Measurements from ENCODE around the gene SDF2L1.

SDF2L1 gene

DNA sequence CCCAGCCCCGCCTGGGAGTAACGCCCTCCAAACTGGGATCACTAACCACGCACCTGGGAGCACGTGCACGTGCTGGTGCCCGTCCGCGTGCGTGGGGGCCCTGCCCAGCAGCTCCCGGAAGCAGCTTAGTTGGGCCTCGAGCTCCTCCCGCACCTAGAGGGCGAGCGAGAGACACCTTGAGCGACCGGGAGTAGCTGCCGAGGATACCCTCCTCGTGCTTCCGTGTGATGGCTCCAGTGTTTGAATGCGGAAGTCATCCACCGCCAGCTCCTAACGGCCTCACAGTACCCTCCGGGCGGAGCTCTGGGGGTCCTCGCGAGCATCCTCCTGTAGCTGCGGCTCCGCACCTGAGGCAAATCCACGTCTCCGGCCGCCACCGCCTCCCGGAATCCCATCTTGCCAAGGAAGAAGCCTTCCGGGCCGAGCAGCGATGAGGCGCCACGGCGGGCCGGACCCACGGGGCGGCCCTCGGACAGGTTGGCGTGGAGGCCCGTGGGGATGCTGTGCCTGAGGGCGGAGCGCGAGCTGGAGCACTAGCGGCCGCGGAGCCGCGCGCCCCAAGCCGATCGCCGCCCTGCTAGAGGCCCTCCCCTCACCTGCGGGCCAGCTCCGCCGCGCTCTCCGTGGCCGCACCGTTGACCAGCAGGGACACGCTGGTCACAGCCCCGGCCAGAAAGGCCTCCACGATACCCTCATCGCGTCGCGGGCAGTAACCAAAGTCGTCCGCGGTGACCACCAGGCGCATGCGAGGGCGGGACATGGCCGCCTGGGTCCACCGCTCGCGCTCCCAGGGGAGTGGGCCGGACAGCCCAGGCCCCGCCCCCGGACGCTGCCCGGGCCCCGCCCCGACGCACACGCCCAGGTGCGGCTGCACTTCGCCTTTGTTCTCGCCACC lies 12.6 kb upstream of the SDF2L1 start, which contains the start of gene YDJC:
YDJC (minus strand) TSS at position 768 of the 895 bp plus-strand sequence; CDS start at position 760, 8 bp downstream.
- DNase-seq: peak; percentile 85
- peak within 1 kb of the TSS; percentile 74 for H3K27ac ChIP-seq
- TF ChIP-seq, protein P1, sequence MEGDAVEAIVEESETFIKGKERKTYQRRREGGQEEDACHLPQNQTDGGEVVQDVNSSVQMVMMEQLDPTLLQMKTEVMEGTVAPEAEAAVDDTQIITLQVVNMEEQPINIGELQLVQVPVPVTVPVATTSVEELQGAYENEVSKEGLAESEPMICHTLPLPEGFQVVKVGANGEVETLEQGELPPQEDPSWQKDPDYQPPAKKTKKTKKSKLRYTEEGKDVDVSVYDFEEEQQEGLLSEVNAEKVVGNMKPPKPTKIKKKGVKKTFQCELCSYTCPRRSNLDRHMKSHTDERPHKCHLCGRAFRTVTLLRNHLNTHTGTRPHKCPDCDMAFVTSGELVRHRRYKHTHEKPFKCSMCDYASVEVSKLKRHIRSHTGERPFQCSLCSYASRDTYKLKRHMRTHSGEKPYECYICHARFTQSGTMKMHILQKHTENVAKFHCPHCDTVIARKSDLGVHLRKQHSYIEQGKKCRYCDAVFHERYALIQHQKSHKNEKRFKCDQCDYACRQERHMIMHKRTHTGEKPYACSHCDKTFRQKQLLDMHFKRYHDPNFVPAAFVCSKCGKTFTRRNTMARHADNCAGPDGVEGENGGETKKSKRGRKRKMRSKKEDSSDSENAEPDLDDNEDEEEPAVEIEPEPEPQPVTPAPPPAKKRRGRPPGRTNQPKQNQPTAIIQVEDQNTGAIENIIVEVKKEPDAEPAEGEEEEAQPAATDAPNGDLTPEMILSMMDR (IDR thresholded peaks at IDR 0.05; ENCODE audit: low read depth, low read length, missing control alignments): peak; percentile 75
- H3K27me3 ChIP-seq (replicated peaks): no peaks in the 10 kb centered on the region
- H3K36me3 ChIP-seq (replicated peaks): peaks cover 21% of the 10 kb centered on the region
- peak within 1 kb of the TSS; percentile 84 for H3K4me3 ChIP-seq (ENCODE audit: low read depth, low read length)
- in situ Hi-C loops (cut with HindIII; ENCODE audit: low pct_ligation_motif_present, low sequenced_read_pairs): no loop called here

DNA sequence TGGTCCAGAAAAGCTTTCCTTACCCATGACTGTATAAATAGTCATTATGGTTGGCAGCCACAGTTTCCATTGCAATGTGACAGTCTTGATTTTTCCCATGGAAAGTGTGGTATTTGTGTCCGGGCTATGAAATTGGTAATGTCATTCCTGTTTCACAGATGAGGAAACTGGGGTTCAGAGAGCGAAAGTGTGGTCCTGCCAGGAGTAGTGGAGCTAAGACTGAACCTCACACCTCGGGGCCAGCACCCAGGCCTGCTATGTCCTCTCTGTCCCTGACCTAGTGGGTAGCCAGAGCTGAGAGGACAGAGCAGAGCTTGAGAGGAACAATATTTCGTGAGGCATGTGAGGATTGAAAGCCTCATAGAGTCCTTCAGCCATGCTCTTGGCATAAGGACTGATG lies 11.1 kb upstream of the SDF2L1 start:
- Histone ChIP-seq H3K27ac (no peak overlapping the region), H3K4me3 (ENCODE audit: low read depth, low read length) (no peak overlapping the region), H3K36me3 (replicated peaks) (peaks cover 19% of the 10 kb centered on the region), H3K27me3 (replicated peaks) (no peaks in the 10 kb centered on the region)
- in situ Hi-C loops (cut with HindIII; ENCODE audit: low pct_ligation_motif_present, low sequenced_read_pairs): no loop called here
- no peak for DNase-seq
- TF ChIP-seq, protein P1 (IDR thresholded peaks at IDR 0.05; ENCODE audit: low read depth, low read length, missing control alignments): no peak

DNA sequence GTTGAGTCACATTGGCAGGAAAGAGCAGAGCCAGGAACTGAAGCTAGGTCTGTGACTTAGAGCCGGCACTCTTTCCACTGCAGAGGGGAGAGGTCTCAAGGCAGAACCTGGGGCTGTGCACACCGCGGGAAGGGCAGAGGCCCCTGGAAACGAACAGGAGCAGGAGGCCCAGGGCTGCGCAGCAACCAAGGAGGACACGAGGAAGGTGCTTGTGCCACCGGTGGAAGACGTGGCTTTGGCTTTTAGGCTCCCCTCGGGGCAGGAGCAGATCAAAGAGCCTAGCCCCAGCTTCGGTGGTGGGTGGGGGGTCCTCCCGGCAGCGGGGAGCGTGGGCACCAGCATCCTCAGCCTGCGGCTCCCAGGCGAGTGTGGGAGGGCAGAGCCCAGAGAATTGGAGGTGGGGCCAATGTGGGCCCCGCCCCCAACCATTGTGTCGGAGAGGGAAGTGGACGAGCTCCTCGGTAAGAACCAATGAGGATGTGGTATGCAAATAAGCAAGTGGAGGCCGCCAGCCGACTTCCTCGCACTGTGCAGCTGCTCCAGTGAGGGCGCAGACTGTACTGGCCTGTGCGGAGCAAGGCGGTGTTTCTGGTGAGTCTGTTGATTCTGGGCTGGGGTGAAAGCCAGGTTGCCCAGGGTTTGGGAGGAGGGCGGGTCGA lies 9.7 kb upstream of the SDF2L1 start, which contains the start of gene CCDC116:
CCDC116 (plus strand) TSS at position 524 of the 659 bp plus-strand sequence. CDS start 422 bp downstream, outside the sequence.
- Histone ChIP-seq H3K36me3 (replicated peaks) (peaks cover 13% of the 10 kb centered on the region), H3K4me3 (ENCODE audit: low read depth, low read length) (no peak within 1 kb of the TSS), H3K27ac (peak within 1 kb of the TSS; percentile 10), H3K27me3 (replicated peaks) (no peaks in the 10 kb centered on the region)
- TF ChIP-seq, protein P1 (IDR thresholded peaks at IDR 0.05; ENCODE audit: low read depth, low read length, missing control alignments): no peak
- in situ Hi-C loops (cut with HindIII; ENCODE audit: low pct_ligation_motif_present, low sequenced_read_pairs): no loop called here
- no peak for DNase-seq

DNA sequence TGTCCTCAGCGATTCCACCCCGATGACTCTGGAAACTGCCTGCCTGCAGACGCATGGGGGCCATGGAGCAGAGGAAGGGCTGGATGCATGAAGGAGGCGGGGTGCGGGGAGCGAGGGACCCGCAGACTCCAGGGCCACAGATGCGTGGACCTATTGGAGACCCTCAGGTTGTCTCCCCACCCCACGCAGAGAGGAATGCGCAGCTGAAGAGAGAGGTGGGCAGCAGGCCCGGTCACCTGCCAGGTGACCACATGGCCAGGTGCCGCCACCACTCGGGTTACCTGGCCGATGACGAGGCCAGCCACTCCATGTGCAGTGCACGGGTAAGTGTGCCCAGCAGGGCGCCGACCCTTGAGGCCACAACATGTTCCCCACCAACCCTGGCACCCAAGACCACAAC lies 9.2 kb upstream of the SDF2L1 start:
- DNase-seq: no peak
- no peaks in the 10 kb centered on the region for H3K27me3 ChIP-seq (replicated peaks)
- H3K36me3 ChIP-seq (replicated peaks): peaks cover 9% of the 10 kb centered on the region
- H3K4me3 ChIP-seq (ENCODE audit: low read depth, low read length): no peak overlapping the region
- H3K27ac ChIP-seq: no peak overlapping the region
- in situ Hi-C loops (cut with HindIII; ENCODE audit: low pct_ligation_motif_present, low sequenced_read_pairs): no loop called here
- TF ChIP-seq, protein P1 (IDR thresholded peaks at IDR 0.05; ENCODE audit: low read depth, low read length, missing control alignments): no peak

DNA sequence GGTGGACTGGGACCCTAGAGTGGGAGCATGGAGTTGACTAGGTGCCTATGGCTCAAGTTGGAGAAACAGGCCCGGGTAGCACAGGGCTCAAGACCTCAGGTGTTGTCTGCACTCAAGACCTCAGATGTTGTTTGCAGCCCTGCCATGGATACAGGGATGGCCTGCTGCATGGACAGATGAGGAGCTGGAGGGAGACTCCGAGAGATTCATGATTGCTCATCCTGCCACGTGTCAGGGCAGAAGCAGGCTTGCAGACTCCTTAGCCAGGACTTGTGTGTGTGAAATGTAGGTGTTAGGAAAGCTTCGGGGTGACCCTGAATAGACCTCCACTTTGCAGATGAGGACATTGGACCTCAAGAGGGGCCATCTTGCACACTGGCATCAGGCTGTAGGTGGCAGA lies 8.6 kb upstream of the SDF2L1 start:
- no peaks in the 10 kb centered on the region for H3K27me3 ChIP-seq (replicated peaks)
- in situ Hi-C loops (cut with HindIII; ENCODE audit: low pct_ligation_motif_present, low sequenced_read_pairs): no loop called here
- DNase-seq: no peak
- TF ChIP-seq, protein P1 (IDR thresholded peaks at IDR 0.05; ENCODE audit: low read depth, low read length, missing control alignments): no peak
- peaks cover 4% of the 10 kb centered on the region for H3K36me3 ChIP-seq (replicated peaks)
- no peak overlapping the region for H3K4me3 ChIP-seq (ENCODE audit: low read depth, low read length)
- peak overlapping the region; percentile 10 for H3K27ac ChIP-seq

All from brain microvascular endothelial cell (primary cell).